IMR-90 (cell line): ENCODE results near the gene PLS1.

ENCODE experiments used
- CEBPB ChIP-seq: IDR thresholded peaks from 2 replicates; pipeline ENCODE4 v1.6.1; 2012; ENCODE audit warnings: low read depth, low read length, improper control_type of control experiment
- CHD1 ChIP-seq: IDR thresholded peaks from 2 replicates; pipeline ENCODE4 v1.6.1; 2012; ENCODE audit warnings: low read depth, low read length, improper control_type of control experiment
- FOS ChIP-seq: fragments of 150-350 bp; IDR thresholded peaks from 2 replicates; pipeline ENCODE4 v1.6.1; 2016; ENCODE audit warnings: low read depth, low read length
- POLR2A ChIP-seq: IDR thresholded peaks from 2 replicates; pipeline ENCODE4 v1.6.1; 2012; ENCODE audit warnings: mild to moderate bottlenecking, low read depth, low read length
- RCOR1 ChIP-seq: IDR thresholded peaks from 2 replicates; pipeline ENCODE4 v1.6.1; 2012; ENCODE audit warnings: mild to moderate bottlenecking, low read length, improper control_type of control experiment; ENCODE audit not compliant: insufficient replicate concordance
- RFX5 ChIP-seq: IDR thresholded peaks from 2 replicates; pipeline ENCODE4 v1.8.0; 2012; ENCODE audit warnings: low read depth, mild to moderate bottlenecking, low read length, moderate library complexity
- SMC3 ChIP-seq: fragments of 150-350 bp; IDR thresholded peaks from 2 replicates; pipeline ENCODE4 v1.6.1; 2016; ENCODE audit warnings: low read depth, mild to moderate bottlenecking, antibody characterized with exemption, low read length, moderate library complexity
- TF ChIP-seq, protein P1 (sequence below): conservative IDR thresholded peaks from 2 replicates; pipeline ENCODE4 v1.5.1; 2012; ENCODE audit warnings: mild to moderate bottlenecking, low read depth, low read length, improper control_type of control experiment

DNA sequence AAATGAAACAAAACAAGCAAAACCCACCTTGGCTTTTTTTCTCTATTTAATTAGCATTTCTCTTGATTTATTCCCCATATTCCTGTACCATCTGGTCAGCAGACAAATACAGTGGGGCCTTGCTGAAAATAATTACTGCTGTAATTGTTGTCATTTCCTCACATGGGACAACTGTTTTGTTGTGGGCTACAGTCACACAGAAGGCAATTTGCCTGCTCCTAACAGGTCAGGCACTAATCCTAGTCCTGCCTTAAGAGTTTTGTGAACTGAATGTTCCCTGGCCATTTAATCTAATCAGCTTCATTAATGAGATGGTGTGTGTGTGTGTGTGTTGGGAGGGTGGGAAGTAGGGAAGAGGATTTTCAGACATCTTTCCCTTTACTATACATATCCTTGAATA lies 139.3 kb downstream of the PLS1 start:
- TF ChIP-seq, protein P1, sequence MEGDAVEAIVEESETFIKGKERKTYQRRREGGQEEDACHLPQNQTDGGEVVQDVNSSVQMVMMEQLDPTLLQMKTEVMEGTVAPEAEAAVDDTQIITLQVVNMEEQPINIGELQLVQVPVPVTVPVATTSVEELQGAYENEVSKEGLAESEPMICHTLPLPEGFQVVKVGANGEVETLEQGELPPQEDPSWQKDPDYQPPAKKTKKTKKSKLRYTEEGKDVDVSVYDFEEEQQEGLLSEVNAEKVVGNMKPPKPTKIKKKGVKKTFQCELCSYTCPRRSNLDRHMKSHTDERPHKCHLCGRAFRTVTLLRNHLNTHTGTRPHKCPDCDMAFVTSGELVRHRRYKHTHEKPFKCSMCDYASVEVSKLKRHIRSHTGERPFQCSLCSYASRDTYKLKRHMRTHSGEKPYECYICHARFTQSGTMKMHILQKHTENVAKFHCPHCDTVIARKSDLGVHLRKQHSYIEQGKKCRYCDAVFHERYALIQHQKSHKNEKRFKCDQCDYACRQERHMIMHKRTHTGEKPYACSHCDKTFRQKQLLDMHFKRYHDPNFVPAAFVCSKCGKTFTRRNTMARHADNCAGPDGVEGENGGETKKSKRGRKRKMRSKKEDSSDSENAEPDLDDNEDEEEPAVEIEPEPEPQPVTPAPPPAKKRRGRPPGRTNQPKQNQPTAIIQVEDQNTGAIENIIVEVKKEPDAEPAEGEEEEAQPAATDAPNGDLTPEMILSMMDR = no peak
- TF ChIP-seq POLR2A (no peak), RFX5 (no peak), CHD1 (no peak), SMC3 (no peak), FOS (no peak), CEBPB (no peak), RCOR1 (no peak)
